Endothelial cell of umbilical vein (primary cell): ENCODE data around the gene GRM8.

ENCODE experiments used
- CTCF ChIP-seq, 2 donors: IDR thresholded peaks; 1 replicate in 1 of 2; 2 replicates in 1 of 2; pipeline ENCODE4 v1.5.1; 2011; ENCODE audit warnings: low read length in 2 of 2, mild to moderate bottlenecking in 2 of 2, moderate library complexity in 2 of 2, control low read depth in 1 of 2, inconsistent platforms in 1 of 2, low read depth in 1 of 2; ENCODE audit not compliant: insufficient read depth in 1 of 2; ENCODE audit errors: extremely low read depth in 1 of 2
- EZH2 ChIP-seq: IDR thresholded peaks from 2 replicates; pipeline ENCODE4 v1.6.1; 2012; ENCODE audit warnings: borderline replicate concordance, low read depth, mild to moderate bottlenecking, moderate library complexity, low read length, inconsistent platforms; ENCODE audit not compliant: severe bottlenecking
- POLR2A ChIP-seq: IDR thresholded peaks from 2 replicates; pipeline ENCODE4 v1.6.1; 2012; ENCODE audit warnings: low read depth, mild to moderate bottlenecking, control low read depth, low read length
- POLR2AphosphoS5 ChIP-seq: IDR thresholded peaks from 2 replicates; pipeline ENCODE4 v1.6.1; 2012; ENCODE audit warnings: low read depth, mild to moderate bottlenecking, control low read depth, low read length, moderate library complexity; ENCODE audit not compliant: insufficient read depth

GRCh38 chr7:126460664-126461063, 792.1 kb downstream of the GRM8 start:
- TF ChIP-seq CTCF (IDR thresholded peaks at IDR 0.05; ENCODE audit: extremely low read depth in 1 of 2, insufficient read depth in 1 of 2, low read depth in 1 of 2, low read length in 2 of 2) (no peak), POLR2A (no peak), POLR2AphosphoS5 (no peak), EZH2 (no peak)
